Epithelial cell of umbilical artery (primary cell): ENCODE results near the gene SUPT20H. TPM values are rescaled to one million over a fixed set of nuclear protein-coding genes. Genes with fewer than 3 reads are reported as not detected.

ENCODE experiments used
- total RNA-seq: library from RNA; depleted of rRNA; stranded (reverse); fragments of >200 nt; gene quantifications from 2 replicates; pipeline ENCODE4 v1.2.3, GENCODE V29; 2014

SUPT20H gene
- 41.9 and 47.3 TPM in 2 replicates for total RNA-seq

GRCh38 chr13:37058910-37059847, at the start of gene SUPT20H:
Gene SUPT20H (minus strand): TSS chr13:37059688. CDS start chr13:37051490, 8,198 bp downstream.

GRCh38 chr13:37105251-37105714, 45.8 kb upstream of the SUPT20H start, which contains the start of gene CSNK1A1L:
Gene CSNK1A1L (minus strand): TSS chr13:37105664. CDS start chr13:37105256, 408 bp downstream.

GRCh38 chr13:36999054-36999714, 60.3 kb downstream of the SUPT20H start, which contains the start of gene ALG5:
Gene ALG5 (minus strand): TSS chr13:36999340. CDS start chr13:36999300, 40 bp downstream.

Other genes with a start within 250 kb of the SUPT20H start
- 1.3 and 2.3 TPM in 2 replicates for gene RFXAP, start 240.5 kb downstream of the SUPT20H start, total RNA-seq
- 1.4 and 1.9 TPM in 2 replicates for gene SMAD9, start 139.4 kb downstream of the SUPT20H start, total RNA-seq
- gene ALG5, start 60.3 kb downstream of the SUPT20H start, total RNA-seq: 52.6 and 61.6 TPM in 2 replicates
- gene EXOSC8, start 58.9 kb downstream of the SUPT20H start, total RNA-seq: 52.1 and 54.6 TPM in 2 replicates
- not detected in 2 replicates for gene CSNK1A1L, start 46.0 kb upstream of the SUPT20H start, total RNA-seq